GM23338 (cell line): ENCODE data around the gene CWC22. TPM values are rescaled to one million over a fixed set of nuclear protein-coding genes. Genes with fewer than 3 reads are reported as not detected.

Experiments
- ATAC-seq: fragments of 200-7000 bp; cut with Tn5 transposase; 3 replicates; pipeline ENCODE4 v1.9.1; 2020
- DNase-seq: peaks from one replicate; pipeline ENCODE4 v3.0.0-alpha.2; 2015; ENCODE audit warnings: low spot score
- H2AFZ ChIP-seq: fragments of 200-600 bp; sonication (generic); 2 replicates; pipeline ENCODE4 v1.8.0; 2016; ENCODE audit warnings: antibody characterized with exemption, mild to moderate bottlenecking, moderate library complexity
- H3F3A ChIP-seq: fragments of 200-600 bp; sonication (generic); replicated peaks from 2 replicates; pipeline ENCODE4 v1.8.0; 2017; ENCODE audit warnings: antibody characterized with exemption, mixed run types, low read depth
- H3K27ac ChIP-seq: fragments of 200-600 bp; sonication (generic); 2 replicates; pipeline ENCODE4 v1.6.1; 2016; ENCODE audit warnings: low read depth
- H3K27me3 ChIP-seq: fragments of 200-600 bp; sonication (generic); 2 replicates; pipeline ENCODE4 v1.8.0; 2016; ENCODE audit warnings: mild to moderate bottlenecking, mixed run types, moderate library complexity; ENCODE audit not compliant: insufficient read depth
- H3K36me3 ChIP-seq: fragments of 200-600 bp; sonication (generic); 2 replicates; pipeline ENCODE4 v1.8.0; 2016; ENCODE audit warnings: mild to moderate bottlenecking; ENCODE audit not compliant: insufficient read depth
- H3K4me1 ChIP-seq: fragments of 200-600 bp; sonication (generic); 2 replicates; pipeline ENCODE4 v1.8.0; 2016; ENCODE audit warnings: mild to moderate bottlenecking, moderate library complexity; ENCODE audit not compliant: insufficient read depth
- H3K4me2 ChIP-seq: fragments of 200-600 bp; sonication (generic); 2 replicates; pipeline ENCODE4 v1.7.1; 2017; ENCODE audit warnings: mixed run types
- H3K4me3 ChIP-seq: fragments of 200-600 bp; sonication (generic); 2 replicates; pipeline ENCODE4 v1.6.1; 2016; ENCODE audit warnings: mixed run types
- H3K79me2 ChIP-seq: fragments of 200-600 bp; sonication (generic); replicated peaks from 2 replicates; pipeline ENCODE4 v1.8.0; 2017; ENCODE audit warnings: mild to moderate bottlenecking; ENCODE audit not compliant: insufficient read depth
- H3K9me2 ChIP-seq: fragments of 200-600 bp; sonication (generic); 2 replicates; pipeline ENCODE4 v1.8.0; 2017; ENCODE audit not compliant: insufficient read depth
- H4K20me1 ChIP-seq: fragments of 200-600 bp; sonication (generic); replicated peaks from 2 replicates; pipeline ENCODE4 v1.8.0; 2017; ENCODE audit warnings: mild to moderate bottlenecking; ENCODE audit not compliant: insufficient read depth
- H3K27ac Mint-ChIP-seq: 2 replicates; pipeline ENCODE4 v1.8.0; 2020; ENCODE audit warnings: inconsistent platforms, mild to moderate bottlenecking, moderate library complexity, mixed read lengths
- H3K27me3 Mint-ChIP-seq: 3 replicates; pipeline ENCODE4 v1.8.0; 2022; ENCODE audit warnings: low read depth, mild to moderate bottlenecking, moderate library complexity, mixed read lengths, inconsistent platforms; ENCODE audit not compliant: insufficient read depth, poor library complexity
- H3K36me3 Mint-ChIP-seq: 3 replicates; pipeline ENCODE4 v1.8.0; 2021; ENCODE audit warnings: low read depth, mild to moderate bottlenecking, inconsistent platforms, moderate library complexity, mixed read lengths
- H3K4me1 Mint-ChIP-seq: 3 replicates; pipeline ENCODE4 v1.8.0; 2020; ENCODE audit warnings: mild to moderate bottlenecking, inconsistent platforms, mixed read lengths
- H3K4me3 Mint-ChIP-seq: 3 replicates; pipeline ENCODE4 v1.8.0; 2021; ENCODE audit warnings: moderate library complexity, mild to moderate bottlenecking, inconsistent platforms, mixed read lengths
- H3K9me3 Mint-ChIP-seq: 3 replicates; pipeline ENCODE4 v1.8.0; 2020; ENCODE audit warnings: moderate library complexity, mild to moderate bottlenecking, inconsistent platforms, mixed read lengths
- EZH2phosphoT487 ChIP-seq: fragments of 200-600 bp; sonication (generic); IDR thresholded peaks from one replicate; pipeline ENCODE4 v1.8.1; 2018; ENCODE audit warnings: antibody characterized with exemption; ENCODE audit not compliant: unreplicated experiment
- JUNB ChIP-seq: IDR thresholded peaks from one replicate; pipeline ENCODE4 v1.6.1; 2016; ENCODE audit warnings: antibody characterized with exemption; ENCODE audit not compliant: unreplicated experiment
- polyA plus RNA-seq: library from polyadenylated mRNA; unstranded; fragments of >200 nt; fragmentation: Nextera tagmentation; extraction: Ambion mirVana; gene quantifications from 2 replicates; pipeline ENCODE4 v1.2.1, GENCODE V29; 2016
- total RNA-seq: library from RNA; depleted of rRNA; stranded (reverse); fragments of >200 nt; shearing (Covaris generic); gene quantifications from 2 replicates; pipeline ENCODE4 v1.2.3, GENCODE V29; 2014
- TF ChIP-seq, protein P1 (sequence below), 2 experiments: fragments of 200-600 bp in 1 of 2; sonication (generic) in 1 of 2; conservative IDR thresholded peaks; 2 replicates each; pipeline versions ENCODE4 v1.5.1 to v1.6.1; 2016 to 2017; ENCODE audit warnings: antibody characterized with exemption in 2 of 2, low read depth in 2 of 2, mild to moderate bottlenecking in 2 of 2, moderate library complexity in 1 of 2
- TF ChIP-seq, protein P2 (sequence below): fragments of 250-450 bp; sonication (Bioruptor Pico); IDR thresholded peaks from 2 replicates; pipeline ENCODE4 v1.5.0; 2020; ENCODE audit warnings: mild to moderate bottlenecking, moderate library complexity

CWC22 gene
- total and polyA plus RNA-seq, 2 experiments from 2014 or later: 36.0 to 38.3 TPM

DNA sequence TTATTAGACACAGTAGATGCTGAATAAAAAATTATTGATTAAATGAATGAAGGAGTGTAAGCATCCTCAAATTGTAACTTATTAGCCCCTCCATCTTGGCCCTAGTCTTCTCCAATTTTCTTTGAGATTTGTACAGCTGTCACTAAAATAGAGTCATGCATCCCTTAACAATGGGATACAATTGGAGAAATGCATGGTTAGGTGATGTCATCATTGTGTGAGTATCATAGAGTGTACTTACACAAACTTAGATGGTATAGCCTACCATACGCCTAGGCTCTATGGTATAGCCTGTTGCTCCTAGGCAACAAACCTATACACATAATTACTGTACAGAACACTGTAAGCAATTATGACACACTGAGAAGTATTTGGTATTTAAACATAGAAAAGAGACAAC, 107.4 kb downstream of the CWC22 start:
- Mint-ChIP-seq H3K36me3 (peaks cover 13% of the 10 kb centered on the region), H3K9me3 (peaks cover 21% of the 10 kb centered on the region), H3K4me3 (no peak overlapping the region), H3K27me3 (no peaks in the 10 kb centered on the region), H3K4me1 (peaks cover 4% of the 10 kb centered on the region; the same call in 1 of the 3 replicates), H3K27ac (no peak overlapping the region)
- Histone ChIP-seq H3K4me2 (no peak overlapping the region), H3K4me3 (no peak overlapping the region), H3K27me3 (no peaks in the 10 kb centered on the region), H3F3A (no peaks in the 10 kb centered on the region), H3K79me2 (no peaks in the 10 kb centered on the region), H3K27ac (no peak overlapping the region), H3K36me3 (no peaks in the 10 kb centered on the region), H2AFZ (no peak overlapping the region), H4K20me1 (no peaks in the 10 kb centered on the region), H3K4me1 (no peaks in the 10 kb centered on the region), H3K9me2 (0 out of 2 replicates have a peak, but pooled peaks cover 3% of the 10 kb centered on the region)
- TF ChIP-seq EZH2phosphoT487 (no peak), JUNB (no peak)
- TF ChIP-seq, protein P1, sequence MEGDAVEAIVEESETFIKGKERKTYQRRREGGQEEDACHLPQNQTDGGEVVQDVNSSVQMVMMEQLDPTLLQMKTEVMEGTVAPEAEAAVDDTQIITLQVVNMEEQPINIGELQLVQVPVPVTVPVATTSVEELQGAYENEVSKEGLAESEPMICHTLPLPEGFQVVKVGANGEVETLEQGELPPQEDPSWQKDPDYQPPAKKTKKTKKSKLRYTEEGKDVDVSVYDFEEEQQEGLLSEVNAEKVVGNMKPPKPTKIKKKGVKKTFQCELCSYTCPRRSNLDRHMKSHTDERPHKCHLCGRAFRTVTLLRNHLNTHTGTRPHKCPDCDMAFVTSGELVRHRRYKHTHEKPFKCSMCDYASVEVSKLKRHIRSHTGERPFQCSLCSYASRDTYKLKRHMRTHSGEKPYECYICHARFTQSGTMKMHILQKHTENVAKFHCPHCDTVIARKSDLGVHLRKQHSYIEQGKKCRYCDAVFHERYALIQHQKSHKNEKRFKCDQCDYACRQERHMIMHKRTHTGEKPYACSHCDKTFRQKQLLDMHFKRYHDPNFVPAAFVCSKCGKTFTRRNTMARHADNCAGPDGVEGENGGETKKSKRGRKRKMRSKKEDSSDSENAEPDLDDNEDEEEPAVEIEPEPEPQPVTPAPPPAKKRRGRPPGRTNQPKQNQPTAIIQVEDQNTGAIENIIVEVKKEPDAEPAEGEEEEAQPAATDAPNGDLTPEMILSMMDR (conservative IDR thresholded peaks at IDR 0.05; ENCODE audit: low read depth in 2 of 2): no peak
- TF ChIP-seq, protein P2, sequence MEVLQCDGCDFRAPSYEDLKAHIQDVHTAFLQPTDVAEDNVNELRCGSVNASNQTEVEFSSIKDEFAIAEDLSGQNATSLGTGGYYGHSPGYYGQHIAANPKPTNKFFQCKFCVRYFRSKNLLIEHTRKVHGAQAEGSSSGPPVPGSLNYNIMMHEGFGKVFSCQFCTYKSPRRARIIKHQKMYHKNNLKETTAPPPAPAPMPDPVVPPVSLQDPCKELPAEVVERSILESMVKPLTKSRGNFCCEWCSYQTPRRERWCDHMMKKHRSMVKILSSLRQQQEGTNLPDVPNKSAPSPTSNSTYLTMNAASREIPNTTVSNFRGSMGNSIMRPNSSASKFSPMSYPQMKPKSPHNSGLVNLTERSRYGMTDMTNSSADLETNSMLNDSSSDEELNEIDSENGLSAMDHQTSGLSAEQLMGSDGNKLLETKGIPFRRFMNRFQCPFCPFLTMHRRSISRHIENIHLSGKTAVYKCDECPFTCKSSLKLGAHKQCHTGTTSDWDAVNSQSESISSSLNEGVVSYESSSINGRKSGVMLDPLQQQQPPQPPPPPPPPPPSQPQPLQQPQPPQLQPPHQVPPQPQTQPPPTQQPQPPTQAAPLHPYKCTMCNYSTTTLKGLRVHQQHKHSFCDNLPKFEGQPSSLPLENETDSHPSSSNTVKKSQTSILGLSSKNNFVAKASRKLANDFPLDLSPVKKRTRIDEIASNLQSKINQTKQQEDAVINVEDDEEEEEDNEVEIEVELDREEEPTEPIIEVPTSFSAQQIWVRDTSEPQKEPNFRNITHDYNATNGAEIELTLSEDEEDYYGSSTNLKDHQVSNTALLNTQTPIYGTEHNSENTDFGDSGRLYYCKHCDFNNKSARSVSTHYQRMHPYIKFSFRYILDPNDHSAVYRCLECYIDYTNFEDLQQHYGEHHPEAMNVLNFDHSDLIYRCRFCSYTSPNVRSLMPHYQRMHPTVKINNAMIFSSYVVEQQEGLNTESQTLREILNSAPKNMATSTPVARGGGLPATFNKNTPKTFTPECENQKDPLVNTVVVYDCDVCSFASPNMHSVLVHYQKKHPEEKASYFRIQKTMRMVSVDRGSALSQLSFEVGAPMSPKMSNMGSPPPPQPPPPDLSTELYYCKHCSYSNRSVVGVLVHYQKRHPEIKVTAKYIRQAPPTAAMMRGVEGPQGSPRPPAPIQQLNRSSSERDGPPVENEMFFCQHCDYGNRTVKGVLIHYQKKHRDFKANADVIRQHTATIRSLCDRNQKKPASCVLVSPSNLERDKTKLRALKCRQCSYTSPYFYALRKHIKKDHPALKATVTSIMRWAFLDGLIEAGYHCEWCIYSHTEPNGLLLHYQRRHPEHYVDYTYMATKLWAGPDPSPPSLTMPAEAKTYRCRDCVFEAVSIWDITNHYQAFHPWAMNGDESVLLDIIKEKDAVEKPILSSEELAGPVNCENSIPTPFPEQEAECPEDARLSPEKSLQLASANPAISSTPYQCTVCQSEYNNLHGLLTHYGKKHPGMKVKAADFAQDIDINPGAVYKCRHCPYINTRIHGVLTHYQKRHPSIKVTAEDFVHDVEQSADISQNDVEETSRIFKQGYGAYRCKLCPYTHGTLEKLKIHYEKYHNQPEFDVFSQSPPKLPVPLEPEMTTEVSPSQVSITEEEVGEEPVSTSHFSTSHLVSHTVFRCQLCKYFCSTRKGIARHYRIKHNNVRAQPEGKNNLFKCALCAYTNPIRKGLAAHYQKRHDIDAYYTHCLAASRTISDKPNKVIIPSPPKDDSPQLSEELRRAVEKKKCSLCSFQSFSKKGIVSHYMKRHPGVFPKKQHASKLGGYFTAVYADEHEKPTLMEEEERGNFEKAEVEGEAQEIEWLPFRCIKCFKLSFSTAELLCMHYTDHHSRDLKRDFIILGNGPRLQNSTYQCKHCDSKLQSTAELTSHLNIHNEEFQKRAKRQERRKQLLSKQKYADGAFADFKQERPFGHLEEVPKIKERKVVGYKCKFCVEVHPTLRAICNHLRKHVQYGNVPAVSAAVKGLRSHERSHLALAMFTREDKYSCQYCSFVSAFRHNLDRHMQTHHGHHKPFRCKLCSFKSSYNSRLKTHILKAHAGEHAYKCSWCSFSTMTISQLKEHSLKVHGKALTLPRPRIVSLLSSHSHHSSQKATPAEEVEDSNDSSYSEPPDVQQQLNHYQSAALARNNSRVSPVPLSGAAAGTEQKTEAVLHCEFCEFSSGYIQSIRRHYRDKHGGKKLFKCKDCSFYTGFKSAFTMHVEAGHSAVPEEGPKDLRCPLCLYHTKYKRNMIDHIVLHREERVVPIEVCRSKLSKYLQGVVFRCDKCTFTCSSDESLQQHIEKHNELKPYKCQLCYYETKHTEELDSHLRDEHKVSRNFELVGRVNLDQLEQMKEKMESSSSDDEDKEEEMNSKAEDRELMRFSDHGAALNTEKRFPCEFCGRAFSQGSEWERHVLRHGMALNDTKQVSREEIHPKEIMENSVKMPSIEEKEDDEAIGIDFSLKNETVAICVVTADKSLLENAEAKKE (CRISPR knock-in tag): no peak
- ATAC-seq (no peak), DNase-seq (no peak)
